ENCODE results near the gene PXT1.

DNA sequence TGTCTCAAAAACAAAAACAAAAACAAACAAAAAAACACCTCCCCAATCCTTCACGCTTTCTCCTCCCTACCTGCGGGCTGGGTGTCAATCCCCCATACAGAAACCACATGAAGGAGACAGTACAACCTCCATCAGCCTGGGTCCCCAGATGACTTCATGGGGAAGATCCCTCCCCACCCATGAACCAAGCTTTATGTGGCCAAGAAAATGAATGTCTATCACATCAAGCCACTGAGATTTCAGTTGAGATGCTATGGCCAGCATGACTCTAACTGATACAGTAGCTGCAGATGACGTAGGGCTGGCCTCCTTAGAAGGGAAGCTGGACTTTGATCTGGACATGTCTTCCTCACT lies 84.8 kb downstream of the PXT1 start:
- TF ChIP-seq EZH2phosphoT487 (IDR thresholded peaks at IDR 0.05; ENCODE audit: borderline replicate concordance, low read depth, low read length): no peak
- TF ChIP-seq, protein P1, sequence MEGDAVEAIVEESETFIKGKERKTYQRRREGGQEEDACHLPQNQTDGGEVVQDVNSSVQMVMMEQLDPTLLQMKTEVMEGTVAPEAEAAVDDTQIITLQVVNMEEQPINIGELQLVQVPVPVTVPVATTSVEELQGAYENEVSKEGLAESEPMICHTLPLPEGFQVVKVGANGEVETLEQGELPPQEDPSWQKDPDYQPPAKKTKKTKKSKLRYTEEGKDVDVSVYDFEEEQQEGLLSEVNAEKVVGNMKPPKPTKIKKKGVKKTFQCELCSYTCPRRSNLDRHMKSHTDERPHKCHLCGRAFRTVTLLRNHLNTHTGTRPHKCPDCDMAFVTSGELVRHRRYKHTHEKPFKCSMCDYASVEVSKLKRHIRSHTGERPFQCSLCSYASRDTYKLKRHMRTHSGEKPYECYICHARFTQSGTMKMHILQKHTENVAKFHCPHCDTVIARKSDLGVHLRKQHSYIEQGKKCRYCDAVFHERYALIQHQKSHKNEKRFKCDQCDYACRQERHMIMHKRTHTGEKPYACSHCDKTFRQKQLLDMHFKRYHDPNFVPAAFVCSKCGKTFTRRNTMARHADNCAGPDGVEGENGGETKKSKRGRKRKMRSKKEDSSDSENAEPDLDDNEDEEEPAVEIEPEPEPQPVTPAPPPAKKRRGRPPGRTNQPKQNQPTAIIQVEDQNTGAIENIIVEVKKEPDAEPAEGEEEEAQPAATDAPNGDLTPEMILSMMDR (conservative IDR thresholded peaks at IDR 0.05; ENCODE audit: low read length): no peak

Measured in OCI-LY7 (cell line).